IMR-90 (cell line): ENCODE data around the gene FAM25A.

Experiments used
- CEBPB ChIP-seq: IDR thresholded peaks from 2 replicates; pipeline ENCODE4 v1.6.1; 2012; ENCODE audit warnings: low read depth, low read length, improper control_type of control experiment
- CTCF ChIP-seq: conservative IDR thresholded peaks from 2 replicates; pipeline ENCODE4 v1.5.1; 2012; ENCODE audit warnings: mild to moderate bottlenecking, low read depth, low read length, improper control_type of control experiment
- POLR2A ChIP-seq: IDR thresholded peaks from 2 replicates; pipeline ENCODE4 v1.6.1; 2012; ENCODE audit warnings: mild to moderate bottlenecking, low read depth, low read length
- RAD21 ChIP-seq: IDR thresholded peaks from 2 replicates; pipeline ENCODE4 v1.6.1; 2012; ENCODE audit warnings: low read length, improper control_type of control experiment

- TF ChIP-seq POLR2A (no peak), RAD21 (no peak), CTCF (no peak), CEBPB (no peak)
These were observed 33.6 kb downstream of the FAM25A start for GRCh38 chr10:87053577-87054181.
